HG03025 (cell line): ENCODE measurements around the gene NEDD4.
"Not testable (repeated sequence)": the region's sequence is repeated elsewhere in the genome, so short reads cannot be mapped to it uniquely, and the experiment has no call there.

Experiments used
- ATAC-seq: cut with Tn5 transposase; IDR thresholded peaks from one replicate; pipeline ENCODE4 v1.9.1; 2021; ENCODE audit warnings: mild to moderate bottlenecking, moderate library complexity; ENCODE audit not compliant: unreplicated experiment, low FRiP score

The NEDD4 gene

DNA sequence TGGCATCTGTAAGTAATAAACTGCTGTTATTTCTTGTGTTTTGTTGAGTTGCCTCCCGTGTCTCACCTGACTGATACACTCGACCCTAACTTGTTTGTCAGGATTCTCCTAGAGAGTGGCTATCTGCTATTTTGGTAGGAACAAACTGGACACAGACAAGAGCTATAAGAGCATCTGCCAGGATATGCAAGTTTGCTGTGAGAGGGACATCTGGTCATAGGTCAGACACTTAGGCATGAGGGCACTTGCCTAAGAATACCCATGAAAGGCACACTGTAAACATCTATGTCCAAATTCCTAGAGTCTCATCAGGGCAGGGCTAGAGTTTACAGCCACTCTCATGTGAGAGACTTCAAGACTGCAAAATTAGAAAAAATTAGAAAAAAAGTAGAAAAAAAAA lies 32.5 kb downstream of the NEDD4 start:
- ATAC-seq, result no peak

DNA sequence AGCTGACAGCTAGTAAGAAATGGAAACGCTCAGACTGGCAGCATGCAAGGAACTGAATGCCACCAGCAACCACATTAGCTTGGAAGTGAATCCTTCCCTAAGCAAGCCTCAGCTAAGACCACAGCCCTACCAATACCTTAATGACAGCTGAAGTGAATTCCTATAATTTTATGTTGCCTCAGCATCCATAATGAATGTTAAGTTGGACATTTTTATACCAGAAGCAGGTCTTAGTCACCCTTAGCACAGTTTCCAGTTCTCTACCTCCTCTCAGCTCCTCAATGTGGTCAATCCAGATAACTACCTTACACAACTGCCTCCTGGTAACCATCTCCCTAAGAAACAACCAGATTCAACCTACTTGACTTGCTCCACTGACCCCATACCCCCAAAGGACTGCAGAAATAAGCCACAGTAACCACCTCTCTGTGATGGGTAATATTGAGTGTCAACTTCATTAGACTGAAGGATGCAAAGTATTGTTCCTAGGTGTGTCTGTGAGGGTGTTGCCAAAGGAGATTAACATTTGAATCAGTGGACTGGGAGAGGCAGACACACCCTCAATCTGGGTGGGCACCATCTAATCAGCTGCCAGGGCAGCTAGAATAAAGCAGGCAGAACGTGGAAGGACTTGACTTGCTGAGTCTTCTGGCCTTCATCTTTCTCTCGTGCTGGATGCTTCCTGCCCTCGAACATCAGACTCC lies 33.5 kb downstream of the NEDD4 start:
- no peak for ATAC-seq

DNA sequence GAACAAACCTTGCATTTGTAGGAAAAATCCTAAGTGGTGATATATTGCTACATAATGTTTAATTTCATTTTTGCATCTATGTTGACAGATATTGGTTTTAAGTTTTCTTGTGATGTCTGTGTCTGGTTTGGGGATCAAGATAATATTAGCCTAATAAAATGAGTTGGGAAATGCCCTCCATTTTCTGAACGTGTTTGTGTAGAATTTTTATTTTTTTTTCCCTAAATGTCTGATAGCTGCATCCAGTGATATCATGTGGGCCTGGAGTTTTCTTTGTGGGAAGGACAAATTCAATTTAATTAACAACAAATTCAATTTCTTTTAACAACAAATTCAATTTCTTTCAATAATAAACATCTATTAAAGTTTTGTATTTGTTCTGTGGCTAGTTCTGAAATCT lies 35.1 kb downstream of the NEDD4 start:
- ATAC-seq, result no peak

DNA sequence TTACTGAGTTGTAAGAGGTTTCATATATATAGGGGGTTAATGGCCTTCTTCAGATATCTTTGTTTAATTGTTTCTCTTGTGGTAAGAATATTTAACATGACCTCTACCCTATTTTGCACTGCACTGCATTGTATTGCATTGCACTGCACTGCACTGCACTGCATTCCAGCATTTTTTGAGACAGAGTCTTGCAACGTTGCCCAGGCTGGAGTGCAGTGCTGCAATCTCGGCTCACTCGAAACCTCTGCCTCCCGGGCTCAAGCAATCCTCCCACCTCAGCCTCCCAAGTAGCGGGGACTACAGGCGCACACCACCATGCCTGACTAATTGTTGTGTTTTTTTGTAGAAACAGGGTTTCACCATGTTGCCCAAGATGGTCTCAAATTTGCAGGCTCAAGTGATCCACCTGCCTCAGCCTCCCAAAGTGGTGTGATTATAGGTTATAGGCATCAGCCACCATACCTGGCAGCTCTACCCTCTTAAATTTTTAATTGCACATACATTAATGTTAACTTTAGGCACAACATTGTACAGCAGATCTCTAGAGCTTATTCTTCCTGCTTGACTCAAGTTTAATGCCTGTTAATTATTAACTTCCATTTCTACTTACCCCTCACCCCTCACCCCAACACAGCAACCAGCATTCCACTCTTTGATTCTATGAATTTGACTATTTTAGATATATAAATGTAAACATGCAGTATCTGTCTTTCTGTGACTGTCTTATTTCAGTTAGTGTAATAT lies 38.4 kb downstream of the NEDD4 start:
- no peak for ATAC-seq

- not testable (repeated sequence) for ATAC-seq
Observed at GRCh38 chr15:55952501-55953274, 40.7 kb downstream of the NEDD4 start.

DNA sequence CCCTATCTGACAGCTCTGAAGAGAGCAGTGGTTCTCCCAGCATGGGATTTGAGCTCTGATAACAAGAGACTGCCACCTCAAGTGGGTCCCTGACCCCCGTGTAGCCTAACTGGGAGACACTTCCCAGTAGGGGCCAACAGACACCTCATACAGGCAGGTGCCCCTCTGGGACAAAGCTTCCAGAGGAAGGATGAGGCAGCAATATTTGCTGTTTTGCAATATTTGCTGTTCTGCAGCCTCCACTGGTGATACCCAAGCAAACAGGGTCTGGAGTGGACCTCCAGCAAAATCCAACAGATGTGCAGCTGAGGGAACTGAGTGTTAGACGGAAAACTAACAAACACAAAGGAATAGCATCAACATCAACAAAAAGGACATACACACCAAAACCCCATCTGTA lies 48.8 kb downstream of the NEDD4 start:
- ATAC-seq, result not testable (repeated sequence)

DNA sequence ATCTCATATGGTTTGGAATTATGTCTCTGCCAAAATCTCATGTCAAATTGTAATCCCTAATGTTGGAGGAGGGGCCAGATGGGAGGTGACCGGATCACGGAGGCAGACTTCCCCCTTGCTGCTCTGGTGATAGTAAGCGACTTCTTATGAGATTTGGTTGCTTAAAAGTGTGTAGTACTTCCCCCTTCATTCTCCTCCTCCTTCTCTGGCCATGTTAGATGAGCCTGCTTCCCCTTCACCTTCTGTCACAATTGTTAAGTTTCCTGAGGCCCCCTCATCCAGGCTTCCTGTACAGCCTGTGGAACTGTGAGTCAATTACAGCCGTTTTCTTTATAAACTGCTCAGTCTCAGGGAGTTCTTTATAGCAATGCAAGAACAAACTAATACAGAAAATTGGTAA lies 51.1 kb downstream of the NEDD4 start:
- ATAC-seq, result no peak

- no peak for ATAC-seq
Observed at GRCh38 chr15:55937040-55937439, 56.4 kb downstream of the NEDD4 start.

GRCh38 chr15:55928955-55929354 lies 64.5 kb downstream of the NEDD4 start:
- ATAC-seq, result no peak

DNA sequence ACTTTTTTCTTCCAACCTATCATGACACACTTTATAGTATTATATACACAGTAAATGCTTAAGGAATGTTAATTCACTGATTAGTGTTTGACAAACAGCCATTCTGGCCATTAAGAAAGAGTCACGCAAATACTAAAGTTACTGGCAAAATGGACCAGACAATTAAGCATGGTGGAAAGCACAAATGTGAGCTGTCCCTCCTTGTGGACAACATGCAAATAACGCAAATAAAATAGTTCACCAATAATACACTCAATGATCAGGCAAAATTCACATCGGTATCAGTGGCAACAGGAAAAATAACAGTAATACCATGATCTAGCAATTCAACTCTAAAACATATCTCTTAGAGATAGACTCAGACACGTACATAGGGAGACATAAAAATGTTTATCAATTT lies 71.7 kb downstream of the NEDD4 start:
- no peak for ATAC-seq

GRCh38 chr15:55917881-55918296 lies 75.5 kb downstream of the NEDD4 start:
- ATAC-seq, result no peak

DNA sequence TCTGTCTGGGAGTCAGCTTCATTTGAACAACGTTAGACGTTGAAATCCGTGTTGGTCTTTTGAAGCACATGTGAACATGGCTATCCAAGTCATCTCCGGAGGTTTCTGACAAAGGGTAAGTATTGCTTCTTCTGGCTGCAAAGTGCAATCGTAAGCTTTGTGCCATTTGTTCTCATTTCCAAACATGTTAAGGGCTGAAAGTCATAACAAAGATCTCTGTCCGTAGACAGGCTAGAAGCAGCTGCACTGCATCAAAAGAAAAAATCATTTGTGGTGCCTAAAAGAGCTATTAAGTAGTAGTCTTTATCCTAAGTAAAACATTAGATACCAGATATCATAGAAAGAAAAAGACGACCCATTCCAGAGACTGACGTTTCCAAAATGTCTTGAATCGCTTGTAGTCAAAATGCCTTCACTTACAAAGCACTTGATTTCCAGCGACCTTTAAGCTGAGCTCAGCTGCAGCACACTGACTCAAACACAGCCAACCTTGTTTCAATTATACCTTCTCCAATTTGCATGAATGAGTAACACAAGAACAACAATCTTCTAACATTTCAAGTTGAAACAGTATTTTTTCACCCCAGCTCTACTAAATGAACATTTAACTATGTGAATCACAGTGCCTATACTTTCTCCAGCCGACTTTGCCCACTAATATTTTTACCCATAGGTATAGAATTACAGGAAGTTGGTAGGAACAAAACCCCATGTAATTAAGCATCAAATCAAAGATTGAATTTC lies 76.6 kb downstream of the NEDD4 start:
- no peak for ATAC-seq

DNA sequence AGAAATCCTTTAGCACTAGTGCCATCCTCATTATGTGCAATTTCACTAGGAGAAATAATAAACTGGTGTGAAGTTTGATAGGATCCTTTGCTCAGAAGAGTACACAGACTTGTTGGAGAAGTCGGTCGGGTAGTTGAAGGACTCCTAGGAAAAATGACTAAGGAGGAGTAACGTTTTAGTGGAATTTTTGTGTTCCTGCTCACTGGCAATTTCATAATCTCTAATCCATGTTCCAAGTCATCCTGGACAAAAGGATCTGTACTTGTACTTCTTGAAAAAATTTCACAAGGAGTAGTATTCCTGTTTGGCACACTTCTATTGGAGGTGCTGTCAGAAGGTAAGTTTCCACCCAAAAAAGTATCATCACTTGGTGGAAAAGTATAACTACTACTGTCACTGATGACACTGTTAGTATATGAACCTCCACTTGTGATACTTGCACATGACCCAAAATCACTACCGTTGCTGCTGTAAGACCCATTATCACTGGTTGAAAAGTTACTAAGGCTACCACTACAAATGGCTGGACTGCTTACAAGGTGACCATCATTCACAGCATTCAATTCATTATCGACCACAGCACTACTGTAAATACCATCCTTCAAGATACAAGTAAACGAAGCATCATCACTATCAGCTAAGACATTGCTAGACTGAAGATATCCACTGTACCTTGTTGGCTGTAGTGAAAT lies 77.4 kb downstream of the NEDD4 start:
- ATAC-seq, result no peak

DNA sequence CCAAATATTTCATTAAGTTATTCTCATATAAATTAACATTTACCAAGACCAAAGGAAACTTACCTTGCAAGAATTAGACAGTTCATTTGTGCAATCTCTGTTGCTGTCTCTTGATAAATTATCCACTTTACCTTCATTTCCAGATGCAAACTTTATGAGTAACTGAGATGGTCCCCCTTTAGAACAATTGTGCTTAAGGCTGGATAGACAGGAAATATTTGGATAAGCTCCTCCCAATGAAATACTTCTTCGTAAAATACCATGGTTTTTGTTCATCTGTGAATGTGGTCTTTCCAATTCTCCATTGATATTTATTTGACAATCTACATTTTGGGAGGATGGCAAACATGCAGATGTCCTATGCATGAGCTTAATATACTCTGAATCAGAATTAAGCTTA lies 78.2 kb downstream of the NEDD4 start:
- no peak for ATAC-seq

DNA sequence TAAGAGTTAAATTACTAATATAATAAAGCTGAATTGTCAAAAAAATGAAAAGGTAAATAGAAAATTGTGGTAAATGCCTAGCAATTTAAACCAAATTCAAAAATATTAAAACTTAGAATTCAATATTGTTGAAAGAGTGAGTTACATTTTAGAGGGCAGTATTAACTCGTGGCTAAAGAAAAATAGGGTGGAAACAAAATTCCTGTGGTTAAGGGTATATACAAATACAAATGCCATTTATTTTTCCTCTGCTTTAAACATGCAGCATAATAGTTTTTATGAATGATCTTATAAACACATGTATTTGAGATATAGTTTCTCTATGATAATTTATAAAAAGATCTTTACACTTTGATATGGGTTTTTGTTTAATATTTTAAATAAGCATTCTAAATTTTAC lies 79.0 kb downstream of the NEDD4 start:
- ATAC-seq, result no peak

DNA sequence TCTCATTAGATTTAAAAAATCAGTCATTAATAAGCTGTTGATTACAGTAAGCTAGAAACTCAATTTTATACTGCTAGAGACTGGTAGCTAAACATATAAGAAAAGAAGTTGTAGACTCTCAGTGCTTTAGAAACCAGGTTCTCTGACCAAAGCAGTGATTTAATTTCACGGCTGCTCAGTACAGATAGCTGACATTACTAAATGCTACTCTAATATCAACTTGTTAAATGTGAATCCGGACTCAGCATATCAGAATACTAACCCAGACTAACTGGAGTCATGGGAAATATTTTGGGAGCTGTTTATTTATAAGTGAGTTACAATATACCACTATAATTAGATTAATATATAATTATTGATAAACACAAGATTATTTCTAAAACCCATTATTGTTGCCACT lies 80.4 kb downstream of the NEDD4 start:
- ATAC-seq, result no peak

DNA sequence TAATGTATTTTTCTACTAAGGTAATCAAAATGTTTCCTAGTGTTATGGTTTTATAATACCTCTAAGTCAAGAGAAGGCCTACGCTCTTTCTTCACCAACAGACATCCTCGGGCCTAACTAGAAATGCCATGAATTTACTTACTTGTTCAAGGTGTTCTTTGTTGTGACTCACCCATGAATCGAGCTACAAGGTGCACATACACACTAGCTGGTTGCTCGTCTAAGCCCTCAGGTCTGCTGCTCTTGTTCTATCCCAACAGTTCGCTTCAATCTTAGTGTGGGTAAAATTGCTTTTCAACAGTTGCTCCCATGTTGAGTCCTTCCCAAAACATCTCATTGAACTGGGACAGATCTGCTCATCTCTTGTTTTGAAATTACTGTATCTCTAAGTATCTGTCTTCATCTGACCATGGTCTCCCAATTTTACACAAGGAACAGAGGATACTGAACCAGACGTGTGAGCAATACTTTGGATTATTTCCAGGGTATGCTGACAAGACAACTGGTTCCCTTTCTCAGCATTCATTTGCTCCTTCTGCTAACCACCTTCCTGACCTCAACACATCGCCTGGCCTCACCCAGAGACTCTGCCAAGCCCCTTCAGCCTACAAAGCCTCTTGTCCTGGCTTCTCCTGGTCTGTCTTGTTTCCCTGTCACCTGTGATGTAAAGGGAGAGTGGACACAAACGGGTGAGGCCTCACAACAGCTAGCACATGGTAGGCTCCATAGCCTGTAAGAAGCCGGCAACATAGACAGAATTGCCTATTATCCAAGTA lies 84.2 kb downstream of the NEDD4 start:
- no peak for ATAC-seq

- no peak for ATAC-seq
Observed at GRCh38 chr15:55907797-55908196, 85.6 kb downstream of the NEDD4 start.

DNA sequence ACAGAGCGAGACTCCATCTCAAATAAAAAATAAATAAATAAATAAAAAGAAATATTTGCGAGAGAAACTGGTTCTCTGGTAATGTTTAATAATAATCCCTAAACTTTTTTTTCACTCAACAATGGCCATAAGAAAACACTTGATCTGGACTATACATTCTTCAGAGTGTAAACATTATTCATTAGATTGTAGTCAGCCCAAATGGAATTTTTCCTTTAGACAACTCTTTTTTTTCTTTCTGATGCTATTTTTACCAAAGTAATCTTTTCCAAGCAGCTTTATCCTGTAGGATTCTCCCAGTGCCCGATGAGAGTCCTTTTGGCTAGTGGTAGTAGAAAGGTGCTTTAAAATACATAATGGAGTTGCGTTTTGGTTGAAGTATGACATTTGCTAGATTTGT lies 90.4 kb downstream of the NEDD4 start:
- no peak for ATAC-seq
